Stimulated activated CD8-positive, alpha-beta memory T cell treated with anti-CD3 and anti-CD28 coated beads, Interleukin-2, amount 100 ng/mL, for 1 hour (primary cell): ENCODE measurements around the gene NONO.
A peak's percentile ranks its signal among the peaks of the same experiment; 100 is the strongest.
"Not testable (repeated sequence)": the region's sequence is repeated elsewhere in the genome, so short reads cannot be mapped to it uniquely, and the experiment has no call there.

Experiments used
- DNase-seq, 2 donors: peaks; one replicate each; pipeline ENCODE4 v3.0.0-alpha.2; 2020; ENCODE audit warnings: low read depth in 2 of 2

The NONO gene, protein sequence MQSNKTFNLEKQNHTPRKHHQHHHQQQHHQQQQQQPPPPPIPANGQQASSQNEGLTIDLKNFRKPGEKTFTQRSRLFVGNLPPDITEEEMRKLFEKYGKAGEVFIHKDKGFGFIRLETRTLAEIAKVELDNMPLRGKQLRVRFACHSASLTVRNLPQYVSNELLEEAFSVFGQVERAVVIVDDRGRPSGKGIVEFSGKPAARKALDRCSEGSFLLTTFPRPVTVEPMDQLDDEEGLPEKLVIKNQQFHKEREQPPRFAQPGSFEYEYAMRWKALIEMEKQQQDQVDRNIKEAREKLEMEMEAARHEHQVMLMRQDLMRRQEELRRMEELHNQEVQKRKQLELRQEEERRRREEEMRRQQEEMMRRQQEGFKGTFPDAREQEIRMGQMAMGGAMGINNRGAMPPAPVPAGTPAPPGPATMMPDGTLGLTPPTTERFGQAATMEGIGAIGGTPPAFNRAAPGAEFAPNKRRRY

DNA sequence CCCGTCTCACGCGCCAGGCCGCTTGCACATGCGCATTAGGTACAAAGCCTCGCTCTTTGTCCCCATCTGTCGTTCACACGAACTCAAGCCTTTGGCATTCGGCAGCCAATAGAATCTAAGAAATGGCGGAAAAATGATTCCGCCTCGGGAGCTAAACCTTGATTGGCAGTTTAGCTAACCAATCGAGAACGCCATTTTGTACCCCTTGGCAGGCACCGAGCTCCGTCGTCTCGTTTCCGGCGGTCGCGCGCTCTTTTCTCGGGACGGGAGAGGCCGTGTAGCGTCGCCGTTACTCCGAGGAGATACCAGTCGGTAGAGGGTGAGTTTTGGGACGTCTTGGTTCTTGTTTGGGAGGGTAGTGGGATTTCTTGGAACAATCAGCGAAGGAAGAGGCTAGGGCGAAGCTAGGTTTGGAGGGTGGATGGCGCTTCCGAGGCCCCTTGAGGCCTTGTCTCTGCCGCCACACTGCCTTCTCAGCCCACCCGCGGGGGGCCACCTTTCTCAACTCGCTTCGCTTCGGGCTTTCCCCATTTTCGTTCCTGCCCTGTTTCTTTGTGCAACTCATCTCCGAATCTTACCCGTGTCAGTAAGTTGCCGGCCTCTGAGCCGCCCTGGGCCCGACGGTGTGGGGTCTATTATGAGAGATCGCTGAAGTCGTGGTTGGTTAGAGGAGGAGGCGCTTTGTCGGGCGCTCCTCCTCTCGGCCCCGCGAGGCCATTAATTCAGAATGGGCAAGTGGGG is at the start of gene NONO:
Gene NONO (plus strand): TSS at position 233 of the 741 bp plus-strand sequence. CDS start 7,003 bp downstream, outside the sequence.
- DNase-seq: peak; percentile 46 to 66

GRCh38 chrX:71235482-71235881 is 48.0 kb upstream of the NONO start:
- no peak for DNase-seq

DNA sequence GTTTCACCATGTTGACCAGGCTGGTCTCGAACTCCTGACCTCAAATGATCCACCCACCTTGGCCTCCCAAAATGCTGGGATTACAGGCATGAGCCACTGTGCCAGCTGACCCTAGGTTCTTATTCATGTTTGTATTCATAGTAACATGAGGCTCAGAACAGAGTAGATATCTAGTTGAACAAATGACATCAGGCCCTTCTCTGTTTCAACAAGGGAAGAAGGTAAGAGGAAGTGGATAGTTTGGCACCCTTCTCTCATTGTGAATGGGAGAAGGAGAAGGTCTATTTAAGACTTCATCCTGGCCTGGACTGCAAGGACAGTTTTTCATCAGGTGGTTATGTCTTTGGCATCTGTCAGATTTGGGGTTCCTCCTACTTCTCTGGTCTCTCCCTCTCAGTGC is 46.6 kb upstream of the NONO start:
- DNase-seq: no peak

DNA sequence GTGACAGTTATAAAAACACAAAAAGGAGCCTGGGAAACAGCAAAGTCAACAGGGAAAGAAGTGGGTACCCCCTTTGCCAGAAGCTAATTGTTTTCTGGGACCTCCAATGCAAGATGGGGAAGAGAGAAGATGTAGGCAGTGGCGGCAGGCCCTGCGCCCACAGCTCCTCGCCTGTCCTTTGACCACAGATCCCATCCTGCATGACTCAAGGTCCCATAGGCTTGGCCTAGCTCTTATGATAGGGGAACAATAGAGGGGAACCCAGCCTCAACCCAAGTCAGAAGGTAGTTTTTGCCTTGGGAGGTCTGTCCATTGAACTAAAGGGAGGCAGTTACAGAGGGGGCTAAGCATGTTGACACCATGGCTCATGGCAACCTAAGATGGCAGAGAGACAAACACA is 43.7 kb upstream of the NONO start:
- no peak for DNase-seq

GRCh38 chrX:71241301-71241700 is 42.1 kb upstream of the NONO start:
- DNase-seq: no peak

DNA sequence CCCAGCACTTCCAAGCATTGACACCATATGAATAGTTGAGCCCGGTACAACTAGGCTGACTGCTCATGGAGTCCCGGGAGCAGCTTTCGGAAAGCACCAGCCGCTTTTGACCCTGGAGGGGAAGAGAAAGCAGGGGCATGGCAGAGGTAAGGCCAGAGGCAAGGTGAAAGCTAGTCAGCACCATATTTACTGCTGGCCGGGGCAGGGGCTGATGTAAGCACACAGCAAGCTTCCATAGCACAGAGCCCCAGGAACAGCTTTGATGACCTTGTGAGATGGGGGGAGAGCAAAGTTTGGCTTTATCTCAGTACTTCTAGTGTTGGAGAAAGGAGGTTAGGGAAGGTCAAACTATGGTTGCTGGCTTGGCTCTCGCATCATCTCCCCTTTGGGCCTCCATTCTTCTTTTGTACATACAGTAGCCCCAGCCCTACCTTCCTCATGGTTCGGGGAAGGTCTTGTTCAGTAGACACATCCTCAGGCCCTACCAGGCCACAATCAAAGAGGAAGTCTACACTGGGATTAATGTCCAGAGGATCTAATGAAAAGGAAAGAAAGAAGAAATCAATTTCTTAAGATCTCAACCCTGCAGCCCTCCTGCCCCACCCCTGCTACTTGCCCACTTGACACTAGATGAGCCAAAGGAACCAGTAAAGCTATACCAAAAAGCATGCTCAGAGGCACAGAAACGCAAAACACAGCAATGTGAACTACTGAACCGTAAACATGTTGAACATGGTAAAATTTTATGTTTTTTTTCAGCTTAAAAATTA is 38.9 kb upstream of the NONO start:
- DNase-seq: no peak

DNA sequence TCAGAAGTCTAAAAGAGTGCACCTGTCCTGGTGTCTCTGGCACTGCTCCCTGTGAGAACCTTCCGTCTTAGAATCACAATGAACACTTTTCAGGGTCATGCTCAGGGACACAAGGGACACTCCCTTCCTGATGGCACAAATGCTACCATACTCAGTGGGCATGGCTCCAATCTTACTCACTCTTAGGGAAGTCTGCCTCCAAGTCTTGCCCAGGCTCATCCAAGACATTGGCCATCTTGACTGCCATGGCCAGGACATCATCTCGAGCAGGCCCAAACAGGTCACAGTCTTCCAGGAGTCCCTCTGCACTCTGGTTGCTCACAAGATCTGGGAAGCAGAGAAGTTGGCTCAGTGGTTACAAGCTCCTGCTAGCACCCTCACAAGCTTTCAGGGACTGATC is 38.3 kb upstream of the NONO start:
- no peak for DNase-seq

GRCh38 chrX:71250841-71251240 is 32.6 kb upstream of the NONO start:
- no peak for DNase-seq

- no peak for DNase-seq
Measured at GRCh38 chrX:71251466-71251973, 31.9 kb upstream of the NONO start.

- no peak for DNase-seq
Measured at GRCh38 chrX:71252221-71252620, 31.2 kb upstream of the NONO start.

- DNase-seq: no peak
Measured at GRCh38 chrX:71253253-71254091, 30.0 kb upstream of the NONO start.

- DNase-seq: peak; percentile 56 to 64
Measured at GRCh38 chrX:71254092-71254963, 29.1 kb upstream of the NONO start, which contains the start of gene ZMYM3. Gene ZMYM3, minus strand, starts transcription at chrX:71254140. Its CDS starts 885 bp downstream, at chrX:71253255.

DNA sequence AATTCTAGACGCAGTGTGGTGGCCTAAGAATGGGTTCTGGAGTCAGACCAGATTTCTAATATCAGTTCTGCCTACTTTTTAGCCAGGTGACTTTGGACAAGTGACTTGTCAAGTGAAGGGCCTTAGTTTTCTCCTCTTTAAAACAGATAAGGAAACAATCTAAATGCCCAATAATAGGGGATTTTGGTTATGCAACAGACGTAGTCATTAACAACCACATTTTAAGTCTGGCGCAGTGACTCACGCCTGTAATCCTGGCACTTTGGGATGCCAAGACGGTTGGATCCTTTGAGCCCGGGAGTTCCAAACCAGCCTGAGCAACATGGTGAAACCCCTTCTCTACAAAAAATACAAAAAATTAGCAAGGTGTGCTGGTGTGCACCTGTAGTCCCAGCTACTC is 27.4 kb upstream of the NONO start:
- no peak for DNase-seq

- no peak for DNase-seq
Measured at GRCh38 chrX:71256856-71257255, 26.6 kb upstream of the NONO start.

- not testable (repeated sequence) for DNase-seq
Measured at GRCh38 chrX:71268624-71269023, 14.8 kb upstream of the NONO start.

DNA sequence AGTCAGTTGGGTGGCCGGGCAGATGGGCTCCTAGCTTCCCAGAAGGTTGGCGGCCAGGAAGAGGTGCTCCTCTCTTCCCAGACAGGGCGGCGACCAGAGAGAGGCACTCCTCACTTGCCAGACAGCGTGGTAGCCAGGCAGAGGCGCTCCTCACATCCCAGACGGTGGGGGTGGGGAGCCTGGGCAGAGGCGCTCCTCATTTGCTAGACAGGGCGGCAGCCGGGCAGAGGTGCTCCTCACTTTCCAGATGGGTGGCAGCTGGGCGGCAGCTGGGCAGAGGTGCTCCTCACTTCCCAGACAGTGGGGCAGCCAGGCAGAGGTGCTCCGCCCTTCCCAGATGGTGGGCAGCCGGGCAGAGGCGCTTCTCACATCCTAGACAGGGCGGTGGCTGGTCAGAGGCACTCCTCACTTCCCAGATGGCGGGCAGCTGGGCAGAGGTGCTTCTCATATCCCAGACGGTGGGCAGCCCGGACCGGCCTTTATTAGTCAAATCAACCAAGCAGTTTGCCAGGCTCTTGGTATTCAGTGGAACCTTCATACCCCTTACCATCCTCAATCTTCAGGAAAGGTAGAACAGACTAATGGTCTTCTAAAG is 13.5 kb upstream of the NONO start:
- no peak for DNase-seq

DNA sequence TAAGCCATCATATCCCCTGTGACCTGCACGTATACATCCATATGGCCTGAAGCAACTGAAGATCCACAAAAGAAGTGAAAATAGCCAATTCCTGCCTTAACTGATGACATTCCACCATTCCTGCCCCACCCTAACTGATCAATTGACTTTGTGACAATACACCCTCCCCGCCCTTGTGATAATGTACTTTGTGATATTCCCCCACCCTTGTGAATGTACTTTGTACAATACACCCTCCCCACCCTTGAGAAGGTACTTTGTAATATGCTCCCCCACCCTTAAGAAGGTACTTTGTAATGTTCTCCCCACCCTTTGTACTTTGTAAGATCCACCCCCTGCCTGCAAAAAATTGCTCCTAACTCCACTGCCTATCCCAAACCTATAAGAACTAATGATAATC is 11.1 kb upstream of the NONO start:
- DNase-seq: not testable (repeated sequence)

- not testable (repeated sequence) for DNase-seq
Measured at GRCh38 chrX:71281300-71281699, 2.1 kb upstream of the NONO start.
